Measurements from ENCODE around the gene OSBPL10.

- no peak for TF ChIP-seq CTCF (IDR thresholded peaks at IDR 0.05; ENCODE audit: low read depth, low read length)
- TF ChIP-seq EZH2phosphoT487 (IDR thresholded peaks at IDR 0.05; ENCODE audit: low read depth), result no peak
Measured at GRCh38 chr3:31815631-31816440, 165.2 kb downstream of the OSBPL10 start.
